ENCODE measurements around the gene HLA-F. TPM values are rescaled to one million over a fixed set of nuclear protein-coding genes. Genes with fewer than 3 reads are reported as not detected.

Gene HLA-F
- total and polyA plus RNA-seq, 12 donors: 24.0 to 191 (median 31.9) TPM

GRCh38 chr6:29743025-29743424 lies 19.8 kb downstream of the HLA-F start:
- no peak for ATAC-seq
- Histone ChIP-seq H3K27me3 (no peaks in the 10 kb centered on the region), H3K36me3 (peaks cover 0 to 25% (median 0%) of the 10 kb centered on the region in 9 donors), H3K27ac (no peak overlapping the region), H3K9me3 (no peaks in the 10 kb centered on the region), H3K4me3 (no peak overlapping the region), H3K4me1 (peaks cover 0 to 6% (median 5%) of the 10 kb centered on the region in 9 donors)
- no peak for TF ChIP-seq CTCF (IDR thresholded peaks at IDR 0.05)
- DNase-seq: no peak
- 48 to 97% methylated on average over 1 of the region's 1 CpG for WGBS, 2 donors
- intact Hi-C loops (cut with DNase I): no loop called here

- intact Hi-C loops (cut with DNase I): no loop called here
- no peaks in the 10 kb centered on the region for H3K9me3 ChIP-seq
Measured at GRCh38 chr6:29743568-29743967, 20.3 kb downstream of the HLA-F start.

GRCh38 chr6:29744131-29744530 lies 20.9 kb downstream of the HLA-F start:
- H3K4me3 ChIP-seq: no peak overlapping the region
- WGBS, 2 donors: 90 to 94% methylated on average over 4 of the region's 4 CpGs

More at GRCh38 chr6:29743568-29743967, 20.3 kb downstream of the HLA-F start:
- Histone ChIP-seq H3K27me3 (no peaks in the 10 kb centered on the region), H3K4me1 (peaks cover 0 to 11% (median 7%) of the 10 kb centered on the region in 9 donors), H3K4me3 (no peak overlapping the region), H3K36me3 (peaks cover 0 to 22% (median 0%) of the 10 kb centered on the region in 9 donors), H3K27ac (no peak overlapping the region)
- WGBS, 2 donors: 90 to 95% methylated on average over 6 of the region's 6 CpGs
- ATAC-seq (no peak), DNase-seq (no peak)
- TF ChIP-seq CTCF (IDR thresholded peaks at IDR 0.05): no peak

GRCh38 chr6:29744621-29745020 lies 21.4 kb downstream of the HLA-F start:
- no peaks in the 10 kb centered on the region for H3K27me3 ChIP-seq
- H3K36me3 ChIP-seq: peaks cover 0 to 18% (median 0%) of the 10 kb centered on the region in 9 donors
- no peak overlapping the region for H3K27ac ChIP-seq
- H3K4me3 ChIP-seq: no peak overlapping the region
- intact Hi-C loops (cut with DNase I): no loop called here
- no peaks in the 10 kb centered on the region for H3K9me3 ChIP-seq
- ATAC-seq: no peak
- TF ChIP-seq CTCF (IDR thresholded peaks at IDR 0.05): no peak
- WGBS, 2 donors: 83 to 86% methylated on average over 4 of the region's 4 CpGs
- DNase-seq: no peak
- peaks cover 2 to 18% (median 11%) of the 10 kb centered on the region in 9 donors for H3K4me1 ChIP-seq

More at GRCh38 chr6:29744131-29744530, 20.9 kb downstream of the HLA-F start:
- no peak for TF ChIP-seq CTCF (IDR thresholded peaks at IDR 0.05)
- no peak overlapping the region for H3K27ac ChIP-seq
- no peaks in the 10 kb centered on the region for H3K27me3 ChIP-seq
- H3K36me3 ChIP-seq: peaks cover 0 to 18% (median 0%) of the 10 kb centered on the region in 9 donors
- no peak for ATAC-seq
- no peaks in the 10 kb centered on the region for H3K9me3 ChIP-seq
- intact Hi-C loops (cut with DNase I): no loop called here
- DNase-seq: no peak
- peaks cover 0 to 13% (median 7%) of the 10 kb centered on the region in 9 donors for H3K4me1 ChIP-seq
